H1 (cell line): Measurements from ENCODE around the gene AOPEP. TPM values are rescaled to one million over a fixed set of nuclear protein-coding genes. Genes with fewer than 3 reads are reported as not detected.

ENCODE experiments used
- CTCF ChIA-PET: fragments of 300-600 bp; sonication (Branson Sonifier 250); formaldehyde crosslinking; loops from one replicate; lab custom pipeline; 2021; ENCODE audit not compliant: partially characterized antibody; lab: Charles Lee
- POLR2A ChIA-PET: fragments of 300-600 bp; sonication (Branson Sonifier 250); formaldehyde crosslinking; loops from one replicate; lab custom pipeline; 2021; ENCODE audit warnings: inconsistent platforms; ENCODE audit not compliant: partially characterized antibody; lab: Charles Lee
- DNase-seq, 2 experiments: peaks; one replicate each; pipeline versions ENCODE4 v3.0.0 to v3.0.0-alpha.2; 2010 to 2022; ENCODE audit warnings: low spot score in 2 of 2, low read depth in 1 of 2, mixed read lengths in 1 of 2
- FAIRE-seq: peaks from 2 replicates; lab custom pipeline; 2011; peaks lifted over from hg19 to GRCh38; lab: Jason Lieb, UNC
- H2AFZ ChIP-seq: 2 replicates; pipeline ENCODE4 v1.8.1; 2012; ENCODE audit warnings: low read length, inconsistent platforms
- H2AK5ac ChIP-seq: 2 replicates; pipeline ENCODE4 v1.6.1; 2013; ENCODE audit warnings: low read depth, low read length
- H2BK120ac ChIP-seq: replicated peaks from 2 replicates; pipeline ENCODE3; 2013; ENCODE audit warnings: low read depth, low read length, inconsistent platforms
- H2BK12ac ChIP-seq: 2 replicates; pipeline ENCODE4 v1.6.1; 2013; ENCODE audit warnings: low read depth, low read length
- H2BK15ac ChIP-seq: 2 replicates; pipeline ENCODE4 v1.6.1; 2013; ENCODE audit warnings: low read length
- H2BK20ac ChIP-seq: 2 replicates; pipeline ENCODE4 v1.6.1; 2013; ENCODE audit warnings: low read length
- H2BK5ac ChIP-seq: 2 replicates; pipeline ENCODE4 v1.6.1; 2013; ENCODE audit warnings: low read depth, low read length
- H3K14ac ChIP-seq: 2 replicates; pipeline ENCODE4 v1.6.1; 2013; ENCODE audit warnings: inconsistent platforms; ENCODE audit not compliant: insufficient read length
- H3K18ac ChIP-seq: 2 replicates; pipeline ENCODE4 v1.6.1; 2013; ENCODE audit warnings: low read length; ENCODE audit errors: extremely low read depth
- H3K23ac ChIP-seq: 2 replicates; pipeline ENCODE4 v1.6.1; 2013; ENCODE audit warnings: inconsistent platforms; ENCODE audit not compliant: insufficient read length
- H3K23me2 ChIP-seq: 2 replicates; pipeline ENCODE4 v1.6.1; 2013; ENCODE audit warnings: low read depth, low read length
- H3K27ac ChIP-seq: 2 replicates; pipeline ENCODE4 v1.6.1; 2011; ENCODE audit warnings: low read depth, low read length, inconsistent platforms
- H3K27me3 ChIP-seq, 4 experiments: replicated peaks in 1 of 4; 1 replicate in 1 of 4; 2 replicates in 3 of 4; pipeline versions ENCODE4 v1.6.1 to v1.8.1; 2011 to 2013; ENCODE audit warnings: low read length in 3 of 4, mild to moderate bottlenecking in 3 of 4, inconsistent platforms in 2 of 4, mixed read lengths in 2 of 4, moderate library complexity in 1 of 4; ENCODE audit not compliant: control insufficient read depth in 3 of 4, insufficient read depth in 3 of 4; ENCODE audit errors: extremely low read depth in 1 of 4
- H3K36me3 ChIP-seq, 4 experiments: 2 replicates each; pipeline versions ENCODE4 v1.6.1 to v1.8.1; 2011 to 2013; ENCODE audit warnings: mild to moderate bottlenecking in 4 of 4, low read length in 3 of 4, moderate library complexity in 2 of 4, control low read depth in 1 of 4, inconsistent platforms in 1 of 4; ENCODE audit not compliant: insufficient read depth in 4 of 4, control insufficient read depth in 2 of 4
- H3K4ac ChIP-seq: replicated peaks from 2 replicates; pipeline ENCODE3; 2013; ENCODE audit warnings: low read length, low read depth, mixed read lengths, inconsistent platforms; ENCODE audit not compliant: insufficient read length
- H3K4me1 ChIP-seq, 4 experiments: replicated peaks in 1 of 4; 1 replicate in 1 of 4; 2 replicates in 3 of 4; pipeline versions ENCODE4 v1.6.1 to v1.8.1; 2011 to 2013; ENCODE audit warnings: low read length in 3 of 4, inconsistent platforms in 2 of 4, mixed read lengths in 1 of 4; ENCODE audit not compliant: insufficient read depth in 4 of 4, control insufficient read depth in 3 of 4
- H3K4me2 ChIP-seq, 2 experiments: 2 replicates each; pipeline versions ENCODE4 v1.6.1 to v1.8.1; 2011 to 2013; ENCODE audit warnings: low read depth in 2 of 2, low read length in 2 of 2, control low read depth in 1 of 2, inconsistent platforms in 1 of 2, mild to moderate bottlenecking in 1 of 2; ENCODE audit not compliant: insufficient read depth in 1 of 2
- H3K4me3 ChIP-seq, 4 experiments: fragments of 200-600, 300-600 bp in 1 of 4; sonication (generic), shearing (Covaris generic), sonication (Bioruptor Twin) in 1 of 4; 2 replicates each; pipeline versions ENCODE4 v1.5.1 to v1.8.1; 2011 to 2016; ENCODE audit warnings: low read length in 4 of 4, low read depth in 3 of 4, control low read depth in 2 of 4, inconsistent platforms in 2 of 4, mild to moderate bottlenecking in 2 of 4, mixed read lengths in 1 of 4, moderate library complexity in 1 of 4; ENCODE audit not compliant: insufficient read depth in 2 of 4; ENCODE audit errors: extremely low read depth in 1 of 4
- H3K56ac ChIP-seq: replicated peaks from 2 replicates; pipeline ENCODE3; 2013; ENCODE audit warnings: low read depth, mild to moderate bottlenecking, mixed read lengths, low read length, inconsistent platforms; ENCODE audit not compliant: insufficient read length
- H3K79me1 ChIP-seq: 2 replicates; pipeline ENCODE4 v1.6.1; 2013; ENCODE audit warnings: low read depth, low read length, control low read depth
- H3K79me2 ChIP-seq, 2 experiments: 2 replicates each; pipeline versions ENCODE4 v1.6.1 to v1.8.1; 2012 to 2013; ENCODE audit warnings: low read length in 2 of 2, mild to moderate bottlenecking in 2 of 2, inconsistent platforms in 1 of 2; ENCODE audit not compliant: insufficient read depth in 2 of 2, control insufficient read depth in 1 of 2
- H3K9ac ChIP-seq, 4 experiments: replicated peaks in 1 of 4; 1 replicate in 1 of 4; 2 replicates in 3 of 4; pipeline versions ENCODE4 v1.6.1 to v1.8.1; 2011 to 2013; ENCODE audit warnings: low read depth in 3 of 4, low read length in 3 of 4, control low read depth in 2 of 4, mild to moderate bottlenecking in 2 of 4, moderate library complexity in 2 of 4, inconsistent platforms in 1 of 4; ENCODE audit errors: extremely low read depth in 1 of 4
- H3K9me3 ChIP-seq, 2 experiments: 2 replicates each; pipeline versions ENCODE4 v1.6.1 to v1.8.1; 2012 to 2013; ENCODE audit warnings: mild to moderate bottlenecking in 2 of 2, moderate library complexity in 2 of 2, control low read depth in 1 of 2, inconsistent platforms in 1 of 2, low read depth in 1 of 2, low read length in 1 of 2, mixed read lengths in 1 of 2; ENCODE audit not compliant: insufficient read depth in 2 of 2
- H4K20me1 ChIP-seq, 2 experiments: replicated peaks in 1 of 2; 2 replicates each; pipeline versions ENCODE3 to v1.8.1; 2011 to 2013; ENCODE audit warnings: inconsistent platforms in 2 of 2, low read length in 2 of 2, mild to moderate bottlenecking in 1 of 2; ENCODE audit not compliant: insufficient read depth in 2 of 2, control insufficient read depth in 1 of 2
- H4K5ac ChIP-seq: 2 replicates; pipeline ENCODE4 v1.6.1; 2013; ENCODE audit warnings: low read length, low read depth, mixed read lengths, inconsistent platforms; ENCODE audit not compliant: insufficient read length
- H4K8ac ChIP-seq: 2 replicates; pipeline ENCODE4 v1.8.0; 2013; ENCODE audit warnings: mild to moderate bottlenecking, moderate library complexity, low read length, inconsistent platforms; ENCODE audit not compliant: insufficient read depth; ENCODE audit errors: extremely low read depth
- H4K91ac ChIP-seq: replicated peaks from 2 replicates; pipeline ENCODE3; 2013; ENCODE audit warnings: low read length, mixed read lengths, inconsistent platforms; ENCODE audit not compliant: insufficient read length
- CBX8 ChIP-seq: fragments of 300-800, 300-1000 bp; sonication (generic); IDR thresholded peaks from 2 replicates; pipeline ENCODE4 v1.7.1; 2016; ENCODE audit warnings: low read depth, low read length, borderline replicate concordance
- CEBPB ChIP-seq: IDR thresholded peaks from 2 replicates; pipeline ENCODE4 v1.6.1; 2012; ENCODE audit warnings: low read depth, low read length
- CHD1 ChIP-seq: IDR thresholded peaks from 2 replicates; pipeline ENCODE4 v1.6.1; 2012; ENCODE audit warnings: low read depth, low read length, improper control_type of control experiment
- RAD21 ChIP-seq, 2 experiments: IDR thresholded peaks in 1 of 2; conservative IDR thresholded peaks in 1 of 2; 2 replicates each; pipeline ENCODE4 v1.6.1; 2011; ENCODE audit warnings: low read depth in 2 of 2, low read length in 2 of 2, improper control_type of control experiment in 1 of 2, inconsistent platforms in 1 of 2, mild to moderate bottlenecking in 1 of 2, moderate library complexity in 1 of 2
- RXRA ChIP-seq: IDR thresholded peaks from 2 replicates; pipeline ENCODE4 v1.6.1; 2011; ENCODE audit warnings: low read depth, mild to moderate bottlenecking, low read length, moderate library complexity; ENCODE audit not compliant: insufficient read depth
- SP2 ChIP-seq: IDR thresholded peaks from 2 replicates; pipeline ENCODE4 v1.6.1; 2012; ENCODE audit warnings: mild to moderate bottlenecking, low read length, inconsistent platforms
- SUZ12 ChIP-seq: fragments of 200-600 bp; sonication (generic); IDR thresholded peaks from 2 replicates; pipeline ENCODE4 v1.6.1; 2012; ENCODE audit warnings: mild to moderate bottlenecking, inconsistent platforms, low read length, moderate library complexity, mixed read lengths
- WGBS, 2 experiments: shearing (Covaris generic) in 1 of 2; methylation state at CpG; one replicate each; pipeline versions ENCODE4 v1.1.6 to v1.1.7; 2013 to 2015; ENCODE audit warnings: low lambda C conversion rate in 2 of 2, mixed read lengths in 2 of 2, inconsistent platforms in 1 of 2, low coverage in 1 of 2, missing lambda C conversion rate in 1 of 2; ENCODE audit not compliant: insufficient replicate concordance in 2 of 2, insufficient coverage in 1 of 2, insufficient read length in 1 of 2; ENCODE audit errors: extremely low coverage in 1 of 2, missing lambda C conversion rate in 1 of 2; 5-methylcytosine and 5-hydroxymethylcytosine counted together
- polyA plus RNA-seq, 7 experiments: library from polyadenylated mRNA; depleted of rRNA in 3 of 7; stranded (reverse) in 5 of 7; unstranded in 2 of 7; fragments of >200 nt in 5 of 7; fragments of 200-250 nt in 2 of 7; gene quantifications; 1 replicate in 5 of 7; 2 replicates in 1 of 7; 4 replicates in 1 of 7; pipeline versions ENCODE4 v1.2.1 to v1.2.3, GENCODE V29; 2011 to 2013; ENCODE audit warnings: missing spikeins in 2 of 7, mixed read lengths in 2 of 7
- total RNA-seq: library from RNA; stranded (reverse); fragmentation: NEBNext Ultra II Directional; extraction: Animal tissue kit (Norgen Biotek cat#: 25700); gene quantifications from 2 replicates; pipeline ENCODE4 v1.2.1, GENCODE V29; 2021

The AOPEP gene
- total and polyA plus RNA-seq, 2 of the 8 experiments (the other 6 are each of a cell fraction or from before 2014, with no cell fraction given) = 6.1 to 14.3 TPM

GRCh38 chr9:95111716-95112115 lies 385.2 kb downstream of the AOPEP start:
- no peak overlapping the region for H2BK120ac ChIP-seq
- no peaks in the 10 kb centered on the region for H4K20me1 ChIP-seq
- no peak overlapping the region for H3K27ac ChIP-seq
- no peaks in the 10 kb centered on the region for H3K4me1 ChIP-seq
- FAIRE-seq (no peak), DNase-seq (no peak)
- H3K4me3 ChIP-seq = no peak overlapping the region
- peaks cover 0 to 2% (median under 1%) of the 10 kb centered on the region in 4 experiments; a peak in 1 of 8 replicates for H3K36me3 ChIP-seq
- CTCF ChIA-PET = interaction anchor here (1.6 to 3.7 kb wide), 4 partner anchors 8 to 484 kb away, joined by 3 to 21 read pairs (median 14); no protein-coding TSS in a partner anchor
- H4K8ac ChIP-seq = no peak overlapping the region
- no peak overlapping the region for H4K5ac ChIP-seq
- H3K18ac ChIP-seq = no peak overlapping the region
- H2AFZ ChIP-seq = no peak overlapping the region
- H3K56ac ChIP-seq = no peak overlapping the region
- H3K9me3 ChIP-seq = no peaks in the 10 kb centered on the region
- POLR2A ChIA-PET = no interaction called here
- H3K27me3 ChIP-seq = no peaks in the 10 kb centered on the region
- no peak overlapping the region for H3K4ac ChIP-seq
- 88% methylated on average over 11 of the region's 11 CpGs; no CpG with 5 or more reads in 1 of the 2 experiments for WGBS, 2 experiments
- no peak overlapping the region for H3K9ac ChIP-seq
- no peak overlapping the region for H3K4me2 ChIP-seq
- H3K79me1 ChIP-seq = no peaks in the 10 kb centered on the region
- no peak overlapping the region for H2AK5ac ChIP-seq
- H2BK15ac ChIP-seq = no peak overlapping the region
- no peak overlapping the region for H2BK12ac ChIP-seq
- no peak for TF ChIP-seq CEBPB
- TF ChIP-seq CHD1 = no peak
- TF ChIP-seq SP2 = no peak
- no peak for TF ChIP-seq SUZ12
- TF ChIP-seq CBX8 = no peak
- no peak for TF ChIP-seq RAD21 (IDR thresholded peaks at IDR 0.05 in 1 of 2, conservative IDR thresholded peaks at IDR 0.05 in 1 of 2; ENCODE audit: low read depth in 2 of 2, low read length in 2 of 2)
- no peak for TF ChIP-seq RXRA
- H3K23ac ChIP-seq = no peak overlapping the region
- no peak overlapping the region for H4K91ac ChIP-seq
- no peaks in the 10 kb centered on the region for H3K23me2 ChIP-seq
- no peak overlapping the region for H3K14ac ChIP-seq
- H3K79me2 ChIP-seq = no peaks in the 10 kb centered on the region
- H2BK5ac ChIP-seq = no peak overlapping the region
- no peak overlapping the region for H2BK20ac ChIP-seq
